SK-N-SH treated with all-trans-retinoic acid at 6 μM for 48 hours (cell line): ENCODE measurements around the gene MCHR1.
"Not testable (repeated sequence)": the region's sequence is repeated elsewhere in the genome, so short reads cannot be mapped to it uniquely, and the experiment has no call there.

Experiments
- ATAC-seq: fragments of 200-7000 bp; cut with Tn5 transposase; 3 replicates; pipeline ENCODE4 v1.9.1; 2020; ENCODE audit warnings: mild to moderate bottlenecking, moderate library complexity
- ARNTL ChIP-seq: fragments of 450-650 bp; formaldehyde crosslinking; IDR thresholded peaks from 2 replicates; pipeline ENCODE4 v1.5.0; 2020; ENCODE audit warnings: low read depth, mild to moderate bottlenecking, moderate library complexity, borderline replicate concordance
- BACH2 ChIP-seq: fragments of 250-450 bp; sonication (Bioruptor Pico); IDR thresholded peaks from 2 replicates; pipeline ENCODE4 v1.9.0; 2021; ENCODE audit warnings: mild to moderate bottlenecking, borderline replicate concordance
- CSDC2 ChIP-seq: fragments of 250-450 bp; sonication (Bioruptor Pico); IDR thresholded peaks from 2 replicates; pipeline ENCODE4 v1.5.0; 2020; ENCODE audit warnings: mild to moderate bottlenecking, moderate library complexity
- ESRRG ChIP-seq: fragments of 250-450 bp; sonication (Bioruptor Pico); IDR thresholded peaks from 2 replicates; pipeline ENCODE4 v1.6.1; 2021; ENCODE audit warnings: mild to moderate bottlenecking
- GLIS3 ChIP-seq: fragments of 250-450 bp; sonication (Bioruptor Pico); IDR thresholded peaks from 2 replicates; pipeline ENCODE4 v1.5.0; 2020; ENCODE audit warnings: mild to moderate bottlenecking, moderate library complexity
- ISL1 ChIP-seq: fragments of 250-450 bp; sonication (Bioruptor Pico); IDR thresholded peaks from 2 replicates; pipeline ENCODE4 v2.1.2; 2022; ENCODE audit warnings: mild to moderate bottlenecking, moderate library complexity
- OSR1 ChIP-seq: fragments of 250-450 bp; sonication (Bioruptor Pico); IDR thresholded peaks from 2 replicates; pipeline ENCODE4 v1.8.0; 2022; ENCODE audit warnings: moderate library complexity, mild to moderate bottlenecking, inconsistent platforms
- PPARA ChIP-seq: fragments of 250-450 bp; sonication (Bioruptor Pico); IDR thresholded peaks from 2 replicates; pipeline ENCODE4 v1.5.0; 2020; ENCODE audit warnings: mild to moderate bottlenecking, borderline replicate concordance
- RARB ChIP-seq: fragments of 250-450 bp; sonication (Bioruptor Pico); IDR thresholded peaks from 2 replicates; pipeline ENCODE4 v1.8.0; 2021; ENCODE audit warnings: mild to moderate bottlenecking, moderate library complexity
- SNAI2 ChIP-seq: fragments of 250-450 bp; sonication (Bioruptor Pico); IDR thresholded peaks from 2 replicates; pipeline ENCODE4 v1.5.0; 2020; ENCODE audit warnings: mild to moderate bottlenecking, moderate library complexity
- TCF4 ChIP-seq: fragments of 250-450 bp; sonication (Bioruptor Pico); IDR thresholded peaks from 2 replicates; pipeline ENCODE4 v1.8.0; 2021; ENCODE audit warnings: mild to moderate bottlenecking, moderate library complexity, borderline replicate concordance
- TOX ChIP-seq: fragments of 250-450 bp; sonication (Bioruptor Pico); IDR thresholded peaks from 2 replicates; pipeline ENCODE4 v1.8.0; 2021; ENCODE audit warnings: mild to moderate bottlenecking, moderate library complexity, borderline replicate concordance
- ZC3H10 ChIP-seq: fragments of 250-450 bp; sonication (Bioruptor Pico); IDR thresholded peaks from 2 replicates; pipeline ENCODE4 v1.5.1; 2021; ENCODE audit warnings: mild to moderate bottlenecking, moderate library complexity
- ZFP3 ChIP-seq: fragments of 250-450 bp; sonication (Bioruptor Pico); IDR thresholded peaks from 2 replicates; pipeline ENCODE4 v1.5.0; 2020; ENCODE audit warnings: mild to moderate bottlenecking, moderate library complexity
- ZFP30 ChIP-seq: fragments of 450-650 bp; formaldehyde crosslinking; IDR thresholded peaks from 2 replicates; pipeline ENCODE4 v1.5.0; 2022; ENCODE audit warnings: mild to moderate bottlenecking, moderate library complexity
- ZNF565 ChIP-seq: fragments of 450-650 bp; formaldehyde crosslinking; conservative IDR thresholded peaks from 2 replicates; pipeline ENCODE4 v1.5.0; 2020; ENCODE audit warnings: low read depth, mild to moderate bottlenecking, moderate library complexity
- ZNF70 ChIP-seq: fragments of 450-650 bp; formaldehyde crosslinking; IDR thresholded peaks from 2 replicates; pipeline ENCODE4 v1.5.0; 2020; ENCODE audit warnings: mild to moderate bottlenecking, moderate library complexity
- ZNF8 ChIP-seq: fragments of 450-650 bp; formaldehyde crosslinking; IDR thresholded peaks from 2 replicates; pipeline ENCODE4 v1.5.0; 2020; ENCODE audit warnings: mild to moderate bottlenecking, moderate library complexity
- TF ChIP-seq, protein P1 (sequence below): fragments of 250-450 bp; sonication (Bioruptor Pico); IDR thresholded peaks from 2 replicates; pipeline ENCODE4 v1.5.1; 2021; ENCODE audit warnings: mild to moderate bottlenecking, moderate library complexity
- TF ChIP-seq, protein P2 (sequence below): fragments of 250-450 bp; sonication (Bioruptor Pico); IDR thresholded peaks from 2 replicates; pipeline ENCODE4 v1.5.0; 2020; ENCODE audit warnings: mild to moderate bottlenecking, moderate library complexity
- TF ChIP-seq, protein P3 (sequence below): fragments of 250-450 bp; sonication (Bioruptor Pico); IDR thresholded peaks from 2 replicates; pipeline ENCODE4 v1.8.0; 2020; ENCODE audit warnings: mild to moderate bottlenecking, moderate library complexity, borderline replicate concordance
- TF ChIP-seq, protein P4 (sequence below): fragments of 250-450 bp; sonication (Bioruptor Pico); IDR thresholded peaks from 2 replicates; pipeline ENCODE4 v1.5.1; 2020; ENCODE audit warnings: low read depth, mild to moderate bottlenecking, moderate library complexity

The MCHR1 gene

DNA sequence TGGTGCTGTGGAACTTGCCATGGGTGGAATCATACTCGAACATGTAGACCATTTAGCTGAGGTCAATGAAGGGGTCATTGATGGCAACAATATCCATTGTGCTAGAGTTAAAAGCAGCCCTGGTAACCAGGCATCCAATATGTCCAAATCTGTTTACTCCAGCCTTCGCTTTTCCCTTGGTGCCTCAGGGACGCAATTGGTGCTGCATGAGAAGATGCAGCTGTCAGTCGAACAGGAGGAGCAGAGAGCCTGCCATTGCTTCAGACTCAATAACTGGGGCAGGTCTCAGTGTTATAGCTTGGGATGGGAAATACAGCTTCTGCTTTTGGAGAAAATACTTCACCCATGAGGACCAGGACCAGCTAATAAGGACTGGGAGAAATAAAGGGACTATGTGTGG, 5.0 kb upstream of the MCHR1 start:
- no peak for ATAC-seq
- TF ChIP-seq, protein P1, sequence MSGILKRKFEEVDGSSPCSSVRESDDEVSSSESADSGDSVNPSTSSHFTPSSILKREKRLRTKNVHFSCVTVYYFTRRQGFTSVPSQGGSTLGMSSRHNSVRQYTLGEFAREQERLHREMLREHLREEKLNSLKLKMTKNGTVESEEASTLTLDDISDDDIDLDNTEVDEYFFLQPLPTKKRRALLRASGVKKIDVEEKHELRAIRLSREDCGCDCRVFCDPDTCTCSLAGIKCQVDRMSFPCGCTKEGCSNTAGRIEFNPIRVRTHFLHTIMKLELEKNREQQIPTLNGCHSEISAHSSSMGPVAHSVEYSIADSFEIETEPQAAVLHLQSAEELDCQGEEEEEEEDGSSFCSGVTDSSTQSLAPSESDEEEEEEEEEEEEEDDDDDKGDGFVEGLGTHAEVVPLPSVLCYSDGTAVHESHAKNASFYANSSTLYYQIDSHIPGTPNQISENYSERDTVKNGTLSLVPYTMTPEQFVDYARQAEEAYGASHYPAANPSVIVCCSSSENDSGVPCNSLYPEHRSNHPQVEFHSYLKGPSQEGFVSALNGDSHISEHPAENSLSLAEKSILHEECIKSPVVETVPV (CRISPR knock-in tag), result no peak
- TF ChIP-seq, protein P2, sequence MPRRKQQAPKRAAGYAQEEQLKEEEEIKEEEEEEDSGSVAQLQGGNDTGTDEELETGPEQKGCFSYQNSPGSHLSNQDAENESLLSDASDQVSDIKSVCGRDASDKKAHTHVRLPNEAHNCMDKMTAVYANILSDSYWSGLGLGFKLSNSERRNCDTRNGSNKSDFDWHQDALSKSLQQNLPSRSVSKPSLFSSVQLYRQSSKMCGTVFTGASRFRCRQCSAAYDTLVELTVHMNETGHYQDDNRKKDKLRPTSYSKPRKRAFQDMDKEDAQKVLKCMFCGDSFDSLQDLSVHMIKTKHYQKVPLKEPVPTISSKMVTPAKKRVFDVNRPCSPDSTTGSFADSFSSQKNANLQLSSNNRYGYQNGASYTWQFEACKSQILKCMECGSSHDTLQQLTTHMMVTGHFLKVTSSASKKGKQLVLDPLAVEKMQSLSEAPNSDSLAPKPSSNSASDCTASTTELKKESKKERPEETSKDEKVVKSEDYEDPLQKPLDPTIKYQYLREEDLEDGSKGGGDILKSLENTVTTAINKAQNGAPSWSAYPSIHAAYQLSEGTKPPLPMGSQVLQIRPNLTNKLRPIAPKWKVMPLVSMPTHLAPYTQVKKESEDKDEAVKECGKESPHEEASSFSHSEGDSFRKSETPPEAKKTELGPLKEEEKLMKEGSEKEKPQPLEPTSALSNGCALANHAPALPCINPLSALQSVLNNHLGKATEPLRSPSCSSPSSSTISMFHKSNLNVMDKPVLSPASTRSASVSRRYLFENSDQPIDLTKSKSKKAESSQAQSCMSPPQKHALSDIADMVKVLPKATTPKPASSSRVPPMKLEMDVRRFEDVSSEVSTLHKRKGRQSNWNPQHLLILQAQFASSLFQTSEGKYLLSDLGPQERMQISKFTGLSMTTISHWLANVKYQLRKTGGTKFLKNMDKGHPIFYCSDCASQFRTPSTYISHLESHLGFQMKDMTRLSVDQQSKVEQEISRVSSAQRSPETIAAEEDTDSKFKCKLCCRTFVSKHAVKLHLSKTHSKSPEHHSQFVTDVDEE, result no peak
- no peak for TF ChIP-seq TOX (CRISPR knock-in tag)
- TF ChIP-seq ISL1 (CRISPR knock-in tag), result no peak
- TF ChIP-seq, protein P3, sequence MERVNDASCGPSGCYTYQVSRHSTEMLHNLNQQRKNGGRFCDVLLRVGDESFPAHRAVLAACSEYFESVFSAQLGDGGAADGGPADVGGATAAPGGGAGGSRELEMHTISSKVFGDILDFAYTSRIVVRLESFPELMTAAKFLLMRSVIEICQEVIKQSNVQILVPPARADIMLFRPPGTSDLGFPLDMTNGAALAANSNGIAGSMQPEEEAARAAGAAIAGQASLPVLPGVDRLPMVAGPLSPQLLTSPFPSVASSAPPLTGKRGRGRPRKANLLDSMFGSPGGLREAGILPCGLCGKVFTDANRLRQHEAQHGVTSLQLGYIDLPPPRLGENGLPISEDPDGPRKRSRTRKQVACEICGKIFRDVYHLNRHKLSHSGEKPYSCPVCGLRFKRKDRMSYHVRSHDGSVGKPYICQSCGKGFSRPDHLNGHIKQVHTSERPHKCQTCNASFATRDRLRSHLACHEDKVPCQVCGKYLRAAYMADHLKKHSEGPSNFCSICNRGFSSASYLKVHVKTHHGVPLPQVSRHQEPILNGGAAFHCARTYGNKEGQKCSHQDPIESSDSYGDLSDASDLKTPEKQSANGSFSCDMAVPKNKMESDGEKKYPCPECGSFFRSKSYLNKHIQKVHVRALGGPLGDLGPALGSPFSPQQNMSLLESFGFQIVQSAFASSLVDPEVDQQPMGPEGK (CRISPR knock-in tag), result no peak
- TF ChIP-seq SNAI2 (CRISPR knock-in tag), result no peak
- TF ChIP-seq ZFP30 (CRISPR knock-in tag), result no peak
- no peak for TF ChIP-seq TCF4 (CRISPR knock-in tag)
- no peak for TF ChIP-seq ESRRG (CRISPR knock-in tag)
- TF ChIP-seq ZFP3, result no peak
- TF ChIP-seq ZNF8 (CRISPR knock-in tag), result no peak
- no peak for TF ChIP-seq ZNF565 (CRISPR knock-in tag)
- no peak for TF ChIP-seq GLIS3 (CRISPR knock-in tag)
- TF ChIP-seq ZNF70, result no peak
- no peak for TF ChIP-seq ZC3H10
- no peak for TF ChIP-seq OSR1 (CRISPR knock-in tag)
- no peak for TF ChIP-seq RARB
- TF ChIP-seq, protein P4, sequence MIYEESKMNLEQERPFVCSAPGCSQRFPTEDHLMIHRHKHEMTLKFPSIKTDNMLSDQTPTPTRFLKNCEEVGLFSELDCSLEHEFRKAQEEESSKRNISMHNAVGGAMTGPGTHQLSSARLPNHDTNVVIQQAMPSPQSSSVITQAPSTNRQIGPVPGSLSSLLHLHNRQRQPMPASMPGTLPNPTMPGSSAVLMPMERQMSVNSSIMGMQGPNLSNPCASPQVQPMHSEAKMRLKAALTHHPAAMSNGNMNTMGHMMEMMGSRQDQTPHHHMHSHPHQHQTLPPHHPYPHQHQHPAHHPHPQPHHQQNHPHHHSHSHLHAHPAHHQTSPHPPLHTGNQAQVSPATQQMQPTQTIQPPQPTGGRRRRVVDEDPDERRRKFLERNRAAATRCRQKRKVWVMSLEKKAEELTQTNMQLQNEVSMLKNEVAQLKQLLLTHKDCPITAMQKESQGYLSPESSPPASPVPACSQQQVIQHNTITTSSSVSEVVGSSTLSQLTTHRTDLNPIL (CRISPR knock-in tag), result no peak
- no peak for TF ChIP-seq PPARA
- no peak for TF ChIP-seq ARNTL (CRISPR knock-in tag)

DNA sequence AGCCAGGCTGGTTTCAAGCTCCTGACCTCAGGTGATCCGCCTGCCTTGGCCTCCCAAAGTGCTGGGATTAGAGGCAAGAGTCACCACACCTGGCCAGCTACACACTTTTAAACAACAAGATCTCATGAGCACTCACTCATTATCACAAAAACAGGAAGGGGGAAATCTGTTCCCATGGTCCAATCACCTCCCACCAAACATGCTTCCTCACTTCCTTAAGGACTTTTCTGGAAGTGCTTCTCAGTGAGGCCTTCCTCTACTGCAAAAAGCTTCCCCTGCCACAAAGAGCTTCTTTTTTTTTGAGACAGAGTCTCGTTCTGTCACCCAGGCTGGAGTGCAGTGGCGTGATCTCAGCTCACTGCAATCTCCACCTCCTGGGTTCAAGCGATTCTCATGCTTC, 3.1 kb upstream of the MCHR1 start:
- ATAC-seq, result not testable (repeated sequence)

DNA sequence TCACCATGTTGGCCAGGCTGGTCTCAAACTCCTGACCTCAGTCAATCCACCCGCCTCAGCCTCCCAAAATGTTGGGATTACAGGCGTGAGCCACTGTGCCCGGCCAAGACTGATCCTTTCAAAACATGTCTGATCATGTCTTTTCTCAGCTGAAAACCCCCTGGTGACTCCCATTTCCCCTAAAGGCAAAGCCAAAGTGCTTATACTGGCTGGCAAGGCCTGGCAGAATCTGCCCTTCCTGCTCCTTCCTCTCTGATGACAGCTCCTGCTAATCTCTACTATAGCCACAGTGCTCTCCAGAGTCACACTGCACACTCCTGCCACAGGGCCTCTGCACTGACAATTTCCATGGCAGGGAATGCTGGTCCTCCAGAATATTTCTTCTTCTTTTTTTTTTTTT, 2.6 kb upstream of the MCHR1 start:
- TF ChIP-seq ZFP30 (CRISPR knock-in tag), result no peak
- TF ChIP-seq BACH2, result no peak
- TF ChIP-seq, protein P2, result no peak
- TF ChIP-seq PPARA, result no peak
- TF ChIP-seq, protein P1 (CRISPR knock-in tag), result no peak
- TF ChIP-seq, protein P3 (CRISPR knock-in tag), result no peak
- TF ChIP-seq TCF4 (CRISPR knock-in tag), result no peak
- no peak for TF ChIP-seq CSDC2
- TF ChIP-seq TOX (CRISPR knock-in tag), result no peak
- TF ChIP-seq ZFP3, result no peak
- TF ChIP-seq GLIS3 (CRISPR knock-in tag), result no peak
- no peak for TF ChIP-seq ZNF70
- no peak for TF ChIP-seq ARNTL (CRISPR knock-in tag)
- no peak for TF ChIP-seq ZNF8 (CRISPR knock-in tag)
- TF ChIP-seq SNAI2 (CRISPR knock-in tag), result no peak
- TF ChIP-seq ESRRG (CRISPR knock-in tag), result no peak

More for the DNA sequence above, 2.6 kb upstream of the MCHR1 start:
- no peak for ATAC-seq
